ENCODE data around the gene NRXN3. TPM values are rescaled to one million over a fixed set of nuclear protein-coding genes. Genes with fewer than 3 reads are reported as not detected.

NRXN3 gene
- total and polyA plus RNA-seq, 2 experiments from 2014 or later = 1.0 to 1.8 TPM

- DNase-seq (ENCODE audit: low spot score) (no peak), ATAC-seq (no peak)
- Mint-ChIP-seq H3K9me3 (no peaks in the 10 kb centered on the region), H3K4me3 (no peak overlapping the region), H3K36me3 (ENCODE audit: low read depth) (no peaks in the 10 kb centered on the region), H3K27ac (no peak overlapping the region), H3K4me1 (peaks cover 2% of the 10 kb centered on the region; the same call in 1 of the 3 replicates), H3K27me3 (ENCODE audit: insufficient read depth, low read depth, poor library complexity) (no peaks in the 10 kb centered on the region)
- Histone ChIP-seq H3K79me2 (replicated peaks; ENCODE audit: insufficient read depth) (no peaks in the 10 kb centered on the region), H2AFZ (no peak overlapping the region), H3K36me3 (ENCODE audit: insufficient read depth) (no peaks in the 10 kb centered on the region), H3K27me3 (ENCODE audit: insufficient read depth) (no peaks in the 10 kb centered on the region), H3K4me3 (no peak overlapping the region), H3F3A (replicated peaks; ENCODE audit: low read depth) (no peaks in the 10 kb centered on the region), H3K4me1 (ENCODE audit: insufficient read depth) (0 out of 2 replicates have a peak, but pooled peaks cover 7% of the 10 kb centered on the region), H3K4me2 (no peak overlapping the region), H3K27ac (ENCODE audit: low read depth) (no peak overlapping the region), H3K9me2 (ENCODE audit: insufficient read depth) (no peaks in the 10 kb centered on the region), H4K20me1 (replicated peaks; ENCODE audit: insufficient read depth) (no peaks in the 10 kb centered on the region)
- TF ChIP-seq ZNF462 (CRISPR knock-in tag; IDR thresholded peaks at IDR 0.05) = no peak
- no peak for TF ChIP-seq ZNF114 (CRISPR knock-in tag; IDR thresholded peaks at IDR 0.05)
- no peak for TF ChIP-seq REST (IDR thresholded peaks at IDR 0.05; ENCODE audit: unreplicated experiment)
- no peak for TF ChIP-seq POLR2AphosphoS5 (IDR thresholded peaks at IDR 0.05; ENCODE audit: low read depth)
- TF ChIP-seq EZH2phosphoT487 (IDR thresholded peaks at IDR 0.05; ENCODE audit: unreplicated experiment) = no peak
- TF ChIP-seq ZNF331 (CRISPR knock-in tag; IDR thresholded peaks at IDR 0.05; ENCODE audit: low read depth) = no peak
- TF ChIP-seq NANOG (IDR thresholded peaks at IDR 0.05; ENCODE audit: borderline replicate concordance) = no peak
- no peak for TF ChIP-seq CTCF (conservative IDR thresholded peaks at IDR 0.05; ENCODE audit: low read depth in 2 of 2)
- TF ChIP-seq EZH2 (IDR thresholded peaks at IDR 0.05; ENCODE audit: low read depth, unreplicated experiment) = no peak
- no peak for TF ChIP-seq JUNB (IDR thresholded peaks at IDR 0.05; ENCODE audit: unreplicated experiment)
- no peak for TF ChIP-seq STAT1 (IDR thresholded peaks at IDR 0.05; ENCODE audit: unreplicated experiment)
Observed at GRCh38 chr14:79911744-79912143, 1741.6 kb downstream of the NRXN3 start.

Data from GM23338 (cell line).